ENCODE results near the gene KIF21B. TPM values are rescaled to one million over a fixed set of nuclear protein-coding genes. Genes with fewer than 3 reads are reported as not detected.

KIF21B gene
- total and polyA plus RNA-seq, 2 experiments from 2014 or later: 0.03 TPM; not detected in 1

- Histone ChIP-seq H3K27ac (no peak overlapping the region), H3K4me2 (ENCODE audit: unreplicated experiment) (no peak overlapping the region), H3K4me1 (ENCODE audit: insufficient read depth) (no peaks in the 10 kb centered on the region), H3K4me3 (no peak overlapping the region), H3K9me2 (ENCODE audit: insufficient read depth) (no peaks in the 10 kb centered on the region), H3F3A (ENCODE audit: insufficient read depth) (no peaks in the 10 kb centered on the region), H3K9me3 (ENCODE audit: low read depth) (no peaks in the 10 kb centered on the region), H2AFZ (no peak overlapping the region), H3K79me2 (ENCODE audit: insufficient read depth) (no peaks in the 10 kb centered on the region), H3K36me3 (ENCODE audit: low read depth) (no peaks in the 10 kb centered on the region), H3K27me3 (replicated peaks; ENCODE audit: insufficient read depth) (no peaks in the 10 kb centered on the region), H3K9ac (no peak overlapping the region), H4K20me1 (ENCODE audit: insufficient read depth) (no peaks in the 10 kb centered on the region)
- 36 to 42% methylated on average over 34 of the region's 34 CpGs for WGBS, 2 experiments (ENCODE audit: low coverage in 1 of 2, low lambda C conversion rate in 2 of 2, missing lambda C conversion rate in 2 of 2)
- DNase-seq: peak; percentile 59
- in situ Hi-C loops (cut with MboI): no loop called here
- TF ChIP-seq EZH2 (IDR thresholded peaks at IDR 0.05; ENCODE audit: insufficient read depth, poor library complexity, severe bottlenecking) (no peak), EZH2phosphoT487 (IDR thresholded peaks at IDR 0.05; ENCODE audit: insufficient read depth, low read depth) (no peak)
These were observed 51.4 kb downstream of the KIF21B start for GRCh38 chr1:200971955-200972711.

- Histone ChIP-seq H3K4me2 (ENCODE audit: unreplicated experiment) (no peak overlapping the region), H3K27me3 (replicated peaks; ENCODE audit: insufficient read depth) (peaks cover 2% of the 10 kb centered on the region; the same call in 1 of the 2 replicates), H3K9me3 (ENCODE audit: low read depth) (no peaks in the 10 kb centered on the region), H3K4me1 (ENCODE audit: insufficient read depth) (no peaks in the 10 kb centered on the region), H3K4me3 (no peak overlapping the region), H3K79me2 (ENCODE audit: insufficient read depth) (no peaks in the 10 kb centered on the region), H3K9me2 (ENCODE audit: insufficient read depth) (no peaks in the 10 kb centered on the region), H2AFZ (no peak overlapping the region), H3K27ac (no peak overlapping the region), H3K9ac (no peak overlapping the region), H3K36me3 (ENCODE audit: low read depth) (no peaks in the 10 kb centered on the region), H3F3A (ENCODE audit: insufficient read depth) (no peaks in the 10 kb centered on the region), H4K20me1 (ENCODE audit: insufficient read depth) (no peaks in the 10 kb centered on the region)
- TF ChIP-seq EZH2phosphoT487 (IDR thresholded peaks at IDR 0.05; ENCODE audit: insufficient read depth, low read depth) (no peak), EZH2 (IDR thresholded peaks at IDR 0.05; ENCODE audit: insufficient read depth, poor library complexity, severe bottlenecking) (no peak)
- in situ Hi-C loops (cut with MboI): no loop called here
- 65 to 67% methylated on average over 13 to 14 of the region's 14 CpGs for WGBS, 2 experiments (ENCODE audit: low coverage in 1 of 2, low lambda C conversion rate in 2 of 2, missing lambda C conversion rate in 2 of 2)
- no peak for DNase-seq
These were observed 52.0 kb downstream of the KIF21B start for GRCh38 chr1:200971428-200971903.

DNA sequence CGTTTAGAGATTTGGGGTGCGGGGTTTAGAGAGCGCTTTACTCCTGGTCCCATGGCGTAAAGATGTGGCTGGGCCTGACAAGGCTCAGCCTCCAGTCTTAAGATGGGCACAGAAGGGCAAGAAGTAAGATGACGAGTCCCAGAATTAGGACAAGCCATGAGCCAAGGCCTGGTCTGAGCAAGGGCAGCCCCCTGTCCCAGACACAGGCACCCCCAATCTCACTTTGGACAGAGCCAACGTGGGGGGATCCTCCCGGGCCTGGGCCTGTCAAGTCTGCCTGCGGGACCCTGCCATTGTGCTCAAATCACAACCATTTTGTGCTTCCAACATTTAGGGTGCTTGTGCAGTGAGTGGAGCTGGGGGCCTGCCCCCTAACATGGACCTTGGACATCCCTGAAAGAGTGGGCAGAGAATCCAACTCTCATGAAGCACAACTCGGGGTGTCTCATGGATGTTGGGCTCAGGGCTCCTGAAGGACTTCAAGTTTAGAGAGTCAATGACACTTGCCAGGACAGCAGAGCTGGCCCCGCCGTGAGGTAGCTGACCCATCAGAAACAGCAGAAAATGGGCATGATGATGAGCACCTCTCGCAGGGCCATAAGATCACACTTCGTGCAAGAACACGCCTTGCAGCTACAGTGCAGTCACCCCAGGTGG lies 52.6 kb downstream of the KIF21B start:
- no peak for DNase-seq
- Histone ChIP-seq H3K27ac (no peak overlapping the region), H3F3A (ENCODE audit: insufficient read depth) (no peaks in the 10 kb centered on the region), H3K9me3 (ENCODE audit: low read depth) (no peaks in the 10 kb centered on the region), H3K79me2 (ENCODE audit: insufficient read depth) (no peaks in the 10 kb centered on the region), H3K9ac (no peak overlapping the region), H3K9me2 (ENCODE audit: insufficient read depth) (no peaks in the 10 kb centered on the region), H3K4me1 (ENCODE audit: insufficient read depth) (no peaks in the 10 kb centered on the region), H3K36me3 (ENCODE audit: low read depth) (no peaks in the 10 kb centered on the region), H4K20me1 (ENCODE audit: insufficient read depth) (no peaks in the 10 kb centered on the region), H2AFZ (no peak overlapping the region), H3K4me3 (no peak overlapping the region), H3K27me3 (replicated peaks; ENCODE audit: insufficient read depth) (peaks cover 6% of the 10 kb centered on the region; the same call in 1 of the 2 replicates), H3K4me2 (ENCODE audit: unreplicated experiment) (no peak overlapping the region)
- TF ChIP-seq EZH2 (IDR thresholded peaks at IDR 0.05; ENCODE audit: insufficient read depth, poor library complexity, severe bottlenecking) (no peak), EZH2phosphoT487 (IDR thresholded peaks at IDR 0.05; ENCODE audit: insufficient read depth, low read depth) (no peak)
- in situ Hi-C loops (cut with MboI): no loop called here
- WGBS, 2 experiments (ENCODE audit: low coverage in 1 of 2, low lambda C conversion rate in 2 of 2, missing lambda C conversion rate in 2 of 2): 76 to 77% methylated on average over 14 of the region's 14 CpGs

- no peaks in the 10 kb centered on the region for H3K4me1 ChIP-seq (ENCODE audit: insufficient read depth)
- H3K4me2 ChIP-seq (ENCODE audit: unreplicated experiment): no peak overlapping the region
- H3F3A ChIP-seq (ENCODE audit: insufficient read depth): no peaks in the 10 kb centered on the region
- in situ Hi-C loops (cut with MboI): no loop called here
- no peak overlapping the region for H2AFZ ChIP-seq
- H3K4me3 ChIP-seq: no peak overlapping the region
- no peak overlapping the region for H3K9ac ChIP-seq
- H3K9me2 ChIP-seq (ENCODE audit: insufficient read depth): no peaks in the 10 kb centered on the region
- H3K79me2 ChIP-seq (ENCODE audit: insufficient read depth): no peaks in the 10 kb centered on the region
- TF ChIP-seq EZH2phosphoT487 (IDR thresholded peaks at IDR 0.05; ENCODE audit: insufficient read depth, low read depth) (no peak), EZH2 (IDR thresholded peaks at IDR 0.05; ENCODE audit: insufficient read depth, poor library complexity, severe bottlenecking) (no peak)
- H3K9me3 ChIP-seq (ENCODE audit: low read depth): no peaks in the 10 kb centered on the region
- no peaks in the 10 kb centered on the region for H3K36me3 ChIP-seq (ENCODE audit: low read depth)
- no peak overlapping the region for H3K27ac ChIP-seq
- 61 to 66% methylated on average over 11 of the region's 11 CpGs for WGBS, 2 experiments (ENCODE audit: low coverage in 1 of 2, low lambda C conversion rate in 2 of 2, missing lambda C conversion rate in 2 of 2)
- peaks cover 13% of the 10 kb centered on the region for H3K27me3 ChIP-seq (replicated peaks; ENCODE audit: insufficient read depth)
- DNase-seq: no peak
- H4K20me1 ChIP-seq (ENCODE audit: insufficient read depth): no peaks in the 10 kb centered on the region
These were observed 53.6 kb downstream of the KIF21B start for GRCh38 chr1:200969726-200970561.

Measured in GM23248 (cell line).